KMS-11 (cell line): Measurements from ENCODE around the gene CHD9.

Source experiments
- H2AFZ ChIP-seq: fragments of 200-600 bp; sonication (generic); 2 replicates; pipeline ENCODE4 v1.6.1; 2016; ENCODE audit warnings: antibody characterized with exemption, mixed run types, low read depth
- H3K27ac ChIP-seq: fragments of 200-600 bp; sonication (generic); 2 replicates; pipeline ENCODE4 v1.6.1; 2016; ENCODE audit warnings: mild to moderate bottlenecking, mixed run types
- H3K27me3 ChIP-seq: fragments of 200-600 bp; sonication (generic); 2 replicates; pipeline ENCODE4 v1.6.1; 2017; ENCODE audit warnings: mild to moderate bottlenecking, low read depth, mixed run types, moderate library complexity; ENCODE audit not compliant: insufficient read depth
- H3K36me3 ChIP-seq: fragments of 200-600 bp; sonication (generic); 2 replicates; pipeline ENCODE4 v1.6.1; 2017; ENCODE audit warnings: mild to moderate bottlenecking, mixed run types; ENCODE audit not compliant: insufficient read depth
- H3K4me1 ChIP-seq: fragments of 200-600 bp; sonication (generic); 2 replicates; pipeline ENCODE4 v1.6.1; 2016; ENCODE audit warnings: mild to moderate bottlenecking, low read depth, mixed run types; ENCODE audit not compliant: poor library complexity, severe bottlenecking
- H3K4me2 ChIP-seq: fragments of 200-600 bp; sonication (generic); 2 replicates; pipeline ENCODE4 v1.7.0; 2016; ENCODE audit warnings: mild to moderate bottlenecking, mixed run types
- H3K4me3 ChIP-seq: fragments of 200-600 bp; sonication (generic); IDR thresholded peaks from 2 replicates; pipeline ENCODE4 v1.6.1; 2017; ENCODE audit warnings: low read depth, low read length, mixed read lengths; ENCODE audit not compliant: insufficient read depth
- H3K79me2 ChIP-seq: fragments of 200-600 bp; sonication (generic); 2 replicates; pipeline ENCODE4 v1.6.1; 2016; ENCODE audit warnings: low read depth, mixed run types; ENCODE audit not compliant: insufficient read depth
- H3K9ac ChIP-seq: fragments of 200-600 bp; sonication (generic); 2 replicates; pipeline ENCODE4 v1.6.1; 2016; ENCODE audit warnings: mild to moderate bottlenecking, mixed run types
- H4K20me1 ChIP-seq: fragments of 200-600 bp; sonication (generic); 2 replicates; pipeline ENCODE4 v1.6.1; 2016; ENCODE audit warnings: mild to moderate bottlenecking, mixed run types; ENCODE audit not compliant: insufficient read depth
- CTCF ChIP-seq: fragments of 200-600 bp; sonication (generic); conservative IDR thresholded peaks from 2 replicates; pipeline ENCODE4 v1.6.1; 2017; ENCODE audit warnings: low read depth, mild to moderate bottlenecking, antibody characterized with exemption, low read length, moderate library complexity, mixed read lengths

The CHD9 gene

GRCh38 chr16:53372992-53373871, 318.4 kb downstream of the CHD9 start:
- H3K27ac ChIP-seq: no peak overlapping the region
- no peaks in the 10 kb centered on the region for H4K20me1 ChIP-seq
- TF ChIP-seq CTCF: no peak
- H2AFZ ChIP-seq: no peak overlapping the region
- no peak overlapping the region for H3K4me3 ChIP-seq
- H3K36me3 ChIP-seq: no peaks in the 10 kb centered on the region
- H3K79me2 ChIP-seq: no peaks in the 10 kb centered on the region
- no peaks in the 10 kb centered on the region for H3K27me3 ChIP-seq
- H3K4me2 ChIP-seq: no peak overlapping the region
- H3K9ac ChIP-seq: no peak overlapping the region
- no peaks in the 10 kb centered on the region for H3K4me1 ChIP-seq

- no peak overlapping the region for H3K9ac ChIP-seq
- H3K36me3 ChIP-seq: no peaks in the 10 kb centered on the region
- no peak overlapping the region for H3K4me3 ChIP-seq
- H3K27ac ChIP-seq: no peak overlapping the region
- H4K20me1 ChIP-seq: no peaks in the 10 kb centered on the region
- TF ChIP-seq CTCF: no peak
- no peak overlapping the region for H3K4me2 ChIP-seq
- H3K79me2 ChIP-seq: no peaks in the 10 kb centered on the region
- no peaks in the 10 kb centered on the region for H3K4me1 ChIP-seq
- no peak overlapping the region for H2AFZ ChIP-seq
- no peaks in the 10 kb centered on the region for H3K27me3 ChIP-seq
Observed at GRCh38 chr16:53374800-53375199, 320.0 kb downstream of the CHD9 start.

GRCh38 chr16:53378138-53378537, 323.3 kb downstream of the CHD9 start:
- H3K4me2 ChIP-seq: no peak overlapping the region
- no peaks in the 10 kb centered on the region for H3K79me2 ChIP-seq
- no peak for TF ChIP-seq CTCF
- H3K4me1 ChIP-seq: no peaks in the 10 kb centered on the region
- H2AFZ ChIP-seq: no peak overlapping the region
- H3K4me3 ChIP-seq: no peak overlapping the region
- H3K36me3 ChIP-seq: no peaks in the 10 kb centered on the region
- H3K9ac ChIP-seq: no peak overlapping the region
- H3K27me3 ChIP-seq: no peaks in the 10 kb centered on the region
- no peaks in the 10 kb centered on the region for H4K20me1 ChIP-seq
- H3K27ac ChIP-seq: no peak overlapping the region
